Stimulated activated CD8-positive, alpha-beta memory T cell treated with anti-CD3 and anti-CD28 coated beads, Interleukin-12 subunit alpha, Interleukin-12 subunit beta, amount 100 ng/mL, for 4 hours (primary cell): ENCODE data around the gene DCBLD1.
"Not testable (repeated sequence)": the region's sequence is repeated elsewhere in the genome, so short reads cannot be mapped to it uniquely, and the experiment has no call there.

Experiments used
- DNase-seq: peaks from one replicate; pipeline ENCODE4 v3.0.0-alpha.2; 2020; ENCODE audit warnings: low read depth

Gene DCBLD1

GRCh38 chr6:117482240-117483003 is at the start of gene DCBLD1:
Gene DCBLD1 (plus strand): TSS chr6:117482674. CDS start chr6:117482782, 108 bp downstream.
- peak; percentile 32 for DNase-seq

GRCh38 chr6:117440706-117441525 is 41.6 kb upstream of the DCBLD1 start:
- no peak for DNase-seq

GRCh38 chr6:117441824-117442264 is 40.6 kb upstream of the DCBLD1 start:
- DNase-seq = no peak

GRCh38 chr6:117442313-117442712 is 40.2 kb upstream of the DCBLD1 start:
- not testable (repeated sequence) for DNase-seq

- DNase-seq = no peak
These were observed 37.9 kb upstream of the DCBLD1 start for GRCh38 chr6:117444600-117444999.

- no peak for DNase-seq
These were observed 35.6 kb upstream of the DCBLD1 start for GRCh38 chr6:117446861-117447260.

- DNase-seq = no peak
These were observed 34.5 kb upstream of the DCBLD1 start for GRCh38 chr6:117448011-117448410.

GRCh38 chr6:117448732-117449485 is 33.6 kb upstream of the DCBLD1 start:
- DNase-seq = no peak

- DNase-seq = no peak
These were observed 32.7 kb upstream of the DCBLD1 start for GRCh38 chr6:117449549-117450439.

GRCh38 chr6:117451671-117452070 is 30.8 kb upstream of the DCBLD1 start:
- no peak for DNase-seq

GRCh38 chr6:117456250-117456649 is 26.2 kb upstream of the DCBLD1 start:
- no peak for DNase-seq

GRCh38 chr6:117456998-117457397 is 25.5 kb upstream of the DCBLD1 start:
- DNase-seq = no peak

- no peak for DNase-seq
These were observed 23.1 kb upstream of the DCBLD1 start for GRCh38 chr6:117459204-117459944.

GRCh38 chr6:117463762-117464665 is 18.5 kb upstream of the DCBLD1 start:
- DNase-seq = no peak

GRCh38 chr6:117464700-117465099 is 17.8 kb upstream of the DCBLD1 start:
- DNase-seq = no peak

- DNase-seq = no peak
These were observed 16.8 kb upstream of the DCBLD1 start for GRCh38 chr6:117465691-117466090.

- no peak for DNase-seq
These were observed 14.6 kb upstream of the DCBLD1 start for GRCh38 chr6:117467876-117468275.

GRCh38 chr6:117468527-117468926 is 13.9 kb upstream of the DCBLD1 start:
- DNase-seq = not testable (repeated sequence)

- DNase-seq = no peak
These were observed 13.1 kb upstream of the DCBLD1 start for GRCh38 chr6:117469356-117469755.

GRCh38 chr6:117469791-117470190 is 12.7 kb upstream of the DCBLD1 start:
- DNase-seq = no peak
